Activated CD4-positive, alpha-beta T cell treated with anti-CD3 and anti-CD28 coated beads, Interleukin-2, Interleukin-4, amounts not matched to agents 100 ng/mL and 50 ng/mL, durations not matched to agents 16 hours and 8 hours (primary cell): Measurements from ENCODE around the gene GRK3.
"Not testable (repeated sequence)": the region's sequence is repeated elsewhere in the genome, so short reads cannot be mapped to it uniquely, and the experiment has no call there.

Experiments
- DNase-seq: peaks from one replicate; pipeline ENCODE4 v3.0.0-alpha.2; 2020; ENCODE audit warnings: low spot score

GRK3 gene

DNA sequence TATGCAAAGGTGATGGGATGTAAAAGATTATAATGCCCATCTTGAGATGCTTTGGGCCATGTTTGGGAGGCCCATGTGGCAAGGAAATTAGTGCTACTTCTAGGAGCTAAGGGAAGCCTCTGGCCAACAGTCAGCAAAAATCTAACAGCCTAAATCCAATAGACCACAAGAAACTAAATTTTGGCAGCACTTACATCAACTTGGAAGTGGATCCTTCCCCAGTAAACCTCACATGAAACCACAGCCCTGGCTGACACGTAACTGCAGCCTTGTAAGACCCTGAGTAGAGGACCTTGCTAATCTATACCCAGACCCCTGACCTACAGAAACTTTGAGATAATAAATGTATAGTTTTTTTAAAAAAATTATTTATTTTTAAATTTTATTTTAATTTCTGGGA, 13.1 kb upstream of the GRK3 start:
- DNase-seq = no peak

DNA sequence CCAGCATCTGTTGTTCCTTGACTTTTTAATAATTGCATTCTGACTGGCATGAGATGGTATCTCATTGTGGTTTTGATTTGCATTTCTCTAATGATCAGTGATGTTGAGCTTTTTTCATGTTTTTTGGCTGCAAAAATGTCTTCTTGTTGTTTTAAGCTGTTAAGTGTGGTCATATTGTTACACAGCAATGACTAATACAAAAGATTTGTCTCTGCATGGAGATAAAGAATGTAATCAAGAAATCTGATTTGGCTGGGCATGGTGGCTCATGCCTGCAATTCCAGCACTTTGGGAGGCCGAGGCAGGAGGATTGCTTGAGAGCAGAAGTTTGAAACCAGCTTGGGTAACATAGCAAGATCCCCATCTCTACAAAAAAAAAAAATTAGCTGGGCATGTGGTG, 12.1 kb upstream of the GRK3 start:
- DNase-seq = not testable (repeated sequence)

DNA sequence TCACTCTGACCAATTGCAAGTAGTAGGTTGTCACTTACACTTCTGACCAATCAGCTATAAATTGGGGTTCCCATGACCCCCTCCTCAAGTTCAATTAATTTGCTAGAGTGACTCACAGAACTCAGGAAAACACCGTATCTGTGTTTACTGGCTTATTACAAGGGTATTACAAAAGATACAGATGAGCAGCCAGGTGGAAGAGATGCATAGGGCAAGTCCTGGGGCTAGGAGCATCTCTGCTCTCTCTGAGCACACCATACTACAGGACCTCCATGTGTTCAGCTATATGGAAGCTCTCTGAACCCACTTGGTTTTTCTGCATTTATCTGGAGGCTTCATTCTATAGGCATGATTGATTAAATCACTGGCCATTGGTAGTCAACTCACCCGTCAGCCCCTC, 11.3 kb upstream of the GRK3 start:
- no peak for DNase-seq

DNA sequence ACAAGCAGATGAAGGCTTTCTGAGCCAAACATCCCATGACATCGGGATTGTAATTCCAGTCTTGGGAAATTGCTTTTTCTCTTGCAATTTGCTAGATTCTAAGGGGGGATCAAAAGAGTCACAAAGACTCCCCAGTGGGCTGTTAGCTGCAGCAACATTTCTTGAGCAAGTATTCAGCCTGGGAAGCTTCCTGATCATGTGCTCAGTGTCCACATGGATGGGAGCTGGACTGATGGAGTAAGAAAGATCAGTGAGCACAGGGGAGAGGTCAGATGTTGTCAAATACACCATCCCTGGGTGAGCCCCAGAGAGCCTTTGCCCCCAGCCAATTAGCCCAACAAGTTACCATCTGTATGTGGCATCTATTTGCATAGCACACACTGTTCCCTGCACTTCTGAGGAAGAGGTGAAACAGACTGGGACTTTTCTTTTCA, 10.2 kb upstream of the GRK3 start:
- DNase-seq = no peak

DNA sequence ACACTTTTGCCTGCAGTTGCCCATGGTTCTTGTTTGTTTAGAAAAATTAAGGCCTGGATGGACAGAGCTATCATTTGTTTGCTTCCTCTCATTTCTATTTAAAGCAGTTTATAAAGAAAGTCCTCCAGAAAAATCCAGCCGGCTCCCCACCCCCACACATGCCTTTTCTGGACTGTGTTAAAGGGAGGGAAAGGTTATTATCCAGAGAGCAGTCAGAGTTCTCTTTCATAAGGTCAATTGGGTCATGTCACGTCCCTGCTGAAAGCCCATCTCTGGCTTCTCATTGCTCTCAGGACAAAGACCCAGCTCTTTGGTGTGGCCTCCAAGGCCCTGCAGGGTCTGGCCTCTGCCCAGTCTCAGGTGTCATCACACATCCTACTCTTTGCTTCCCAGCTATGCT, 9.8 kb upstream of the GRK3 start:
- DNase-seq = no peak

DNA sequence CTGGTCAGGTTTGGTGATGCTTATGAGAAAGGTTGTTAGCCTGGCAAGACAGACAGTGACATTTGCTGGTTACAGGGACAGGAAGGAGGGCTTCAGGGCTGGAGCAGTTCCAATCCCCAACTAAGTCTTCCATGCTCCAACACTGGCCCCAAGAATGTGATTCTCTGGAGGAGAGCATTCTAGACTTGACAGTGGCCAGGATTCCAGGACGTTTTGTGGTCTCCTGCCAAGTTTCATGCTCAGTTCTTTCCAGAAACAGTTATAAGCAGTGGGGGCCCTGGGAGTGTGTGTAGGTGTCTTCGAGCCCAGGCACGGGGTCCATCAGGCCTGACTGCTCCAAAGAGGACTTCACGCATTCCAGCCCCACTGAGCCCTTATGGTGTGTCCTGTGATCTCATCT, 8.9 kb upstream of the GRK3 start:
- no peak for DNase-seq

DNA sequence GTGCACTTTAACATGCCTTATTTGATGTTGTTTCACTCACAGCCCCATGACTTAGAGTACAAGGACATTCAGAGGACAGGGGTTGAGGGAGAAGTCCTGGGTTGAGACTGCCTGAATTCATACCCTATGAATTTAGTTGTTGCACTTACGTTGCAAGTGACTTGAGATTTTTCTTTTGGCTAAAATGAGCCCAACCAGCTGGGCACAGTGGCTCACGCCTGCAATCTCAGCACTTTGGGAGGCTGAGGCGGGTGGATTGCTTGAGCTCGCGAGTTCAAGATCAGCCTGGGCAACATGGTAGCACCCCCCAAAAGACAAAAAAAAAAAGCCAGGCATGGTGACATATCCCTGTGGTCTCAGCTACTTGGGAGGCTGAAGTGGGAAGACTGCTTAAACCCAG, 7.3 kb upstream of the GRK3 start:
- no peak for DNase-seq

DNA sequence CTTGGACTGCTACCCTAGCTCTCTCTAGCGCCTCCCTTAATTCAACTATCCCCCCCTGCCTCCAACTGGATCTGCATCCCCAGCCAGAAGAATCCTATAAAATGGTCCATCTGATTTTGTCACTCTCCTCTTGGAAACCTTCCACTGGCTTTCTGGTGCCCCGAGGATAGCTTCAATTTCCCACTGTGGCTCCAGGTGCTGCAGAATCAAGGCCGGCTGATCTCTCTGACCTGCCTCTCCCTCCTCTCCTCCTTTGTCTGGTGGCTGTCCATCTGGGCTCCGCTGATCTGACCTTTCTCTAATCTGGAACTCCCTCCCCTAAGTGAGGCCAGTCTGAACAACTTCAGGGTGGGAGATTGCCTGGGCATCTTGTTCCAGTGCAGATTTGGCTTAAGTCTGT, 6.1 kb upstream of the GRK3 start:
- DNase-seq = no peak

DNA sequence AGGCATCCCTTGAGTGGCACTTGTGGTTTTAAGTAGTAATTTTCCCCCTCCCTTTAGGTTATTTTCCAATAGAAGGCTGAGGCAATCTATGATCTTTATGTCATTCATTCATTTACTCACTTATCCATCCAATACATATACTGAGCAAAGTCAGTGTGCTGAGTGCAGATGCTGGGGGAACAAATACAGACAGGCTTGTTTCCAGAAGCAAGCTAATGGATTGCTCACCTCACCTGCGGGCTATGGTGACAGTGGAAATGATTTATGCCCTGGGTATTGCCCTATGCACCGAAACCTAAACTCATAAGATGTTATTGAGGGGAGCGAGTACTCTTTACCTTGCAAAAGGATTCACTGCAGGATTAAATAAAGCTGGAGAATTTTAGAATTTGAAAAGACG, 4.6 kb upstream of the GRK3 start:
- DNase-seq = not testable (repeated sequence)

DNA sequence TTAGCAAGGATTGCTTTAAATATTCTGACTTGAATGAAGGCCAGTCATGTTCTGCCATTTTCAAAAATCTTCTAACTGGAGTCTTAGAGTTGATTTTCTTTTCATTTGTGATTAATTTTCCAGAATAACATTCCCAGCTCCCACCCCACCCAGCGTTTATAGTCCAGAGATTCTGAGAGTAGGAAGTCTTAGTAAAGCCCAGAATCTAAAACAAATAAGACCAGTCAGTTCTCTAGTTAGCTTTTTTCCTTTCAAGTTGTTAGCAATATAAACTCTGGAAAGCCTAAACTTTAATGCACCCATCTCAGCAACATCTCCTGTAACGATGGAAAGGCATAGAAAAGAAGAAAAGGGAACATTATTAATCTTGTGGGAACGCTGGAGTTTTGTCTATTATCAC, 3.3 kb upstream of the GRK3 start:
- not testable (repeated sequence) for DNase-seq

DNA sequence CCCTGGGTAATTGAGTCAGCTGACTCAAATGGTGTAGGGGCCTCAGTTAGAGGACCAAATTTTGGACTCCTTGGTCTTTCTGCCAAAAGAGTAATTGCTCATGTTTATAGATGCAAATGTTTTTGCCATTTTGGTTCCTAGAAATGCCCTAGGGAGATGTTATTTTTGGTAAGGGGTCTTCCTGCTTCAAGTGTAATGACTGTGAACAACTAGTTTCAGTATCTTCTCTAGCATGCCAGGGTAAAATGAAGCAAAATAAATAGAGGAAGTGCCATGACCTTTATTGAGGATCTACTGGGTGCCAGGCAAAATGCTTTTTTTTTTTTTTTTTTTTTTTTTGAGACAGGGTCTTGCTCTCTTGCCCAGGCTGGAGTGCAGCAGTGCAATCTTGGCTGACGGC, 2.5 kb upstream of the GRK3 start:
- DNase-seq = not testable (repeated sequence)

DNA sequence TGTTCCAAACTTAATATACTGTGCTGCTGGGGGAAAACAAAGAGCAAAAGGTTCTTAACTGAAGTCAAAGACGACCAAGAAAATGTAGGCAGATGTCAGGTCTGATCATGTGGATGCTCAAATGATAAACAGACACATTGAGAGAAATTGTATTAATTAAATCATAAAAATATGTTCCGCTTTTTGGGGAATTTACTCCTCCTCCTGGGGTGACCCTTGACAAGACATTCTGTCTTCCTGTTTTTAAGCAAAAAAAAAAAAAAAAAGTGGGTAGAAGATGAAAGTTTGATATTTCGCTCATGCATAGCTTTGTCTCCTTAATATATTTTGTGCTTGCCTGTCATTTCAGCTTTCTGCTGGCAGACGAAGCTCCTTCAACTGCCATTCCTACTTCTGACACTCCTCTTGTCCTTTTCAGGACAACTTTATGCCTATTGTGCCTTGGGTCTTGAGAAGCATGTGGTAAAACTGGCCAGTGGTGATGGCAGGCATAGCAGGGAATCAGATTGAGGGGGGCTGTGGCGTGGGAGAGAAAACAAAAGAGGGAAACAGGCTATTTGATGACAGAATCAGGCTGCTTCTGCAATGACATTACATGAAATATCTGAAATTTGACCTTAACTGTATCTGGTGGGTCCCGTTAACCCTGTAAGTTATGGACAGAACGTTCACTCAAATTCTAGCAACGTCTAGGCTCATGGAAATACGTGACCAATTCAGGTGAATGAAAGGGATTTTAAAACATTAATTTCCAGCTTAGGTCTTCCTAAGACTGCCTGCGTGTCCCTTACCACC, 1.3 kb upstream of the GRK3 start:
- not testable (repeated sequence) for DNase-seq

DNA sequence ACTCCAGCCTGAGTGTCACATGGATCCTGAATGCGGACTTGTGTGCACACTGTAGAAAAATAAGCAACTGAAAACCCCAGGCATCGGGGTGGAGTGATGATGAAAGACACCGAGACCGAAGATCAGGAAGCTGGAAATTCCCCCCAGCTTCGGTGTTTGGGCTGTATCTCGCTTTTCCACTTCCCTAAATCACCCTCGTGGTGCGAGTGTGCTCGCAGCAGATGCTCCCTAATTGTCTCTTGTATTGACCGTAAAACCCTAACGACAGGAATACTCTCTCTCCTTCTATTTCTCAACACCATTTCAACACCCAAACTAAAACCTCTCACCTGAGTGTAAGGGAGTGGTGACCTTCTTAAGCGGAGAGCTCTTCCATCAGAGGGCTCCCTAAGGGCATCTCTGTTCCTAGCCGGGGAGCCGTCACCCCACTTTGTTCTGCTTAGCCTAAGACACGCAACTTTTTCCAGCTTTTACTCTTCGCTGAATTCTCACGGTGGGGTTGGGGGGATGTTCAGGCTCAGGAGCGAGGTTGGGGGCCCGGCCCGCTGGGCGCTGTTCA, 635 bp upstream of the GRK3 start:
- DNase-seq = no peak

DNA sequence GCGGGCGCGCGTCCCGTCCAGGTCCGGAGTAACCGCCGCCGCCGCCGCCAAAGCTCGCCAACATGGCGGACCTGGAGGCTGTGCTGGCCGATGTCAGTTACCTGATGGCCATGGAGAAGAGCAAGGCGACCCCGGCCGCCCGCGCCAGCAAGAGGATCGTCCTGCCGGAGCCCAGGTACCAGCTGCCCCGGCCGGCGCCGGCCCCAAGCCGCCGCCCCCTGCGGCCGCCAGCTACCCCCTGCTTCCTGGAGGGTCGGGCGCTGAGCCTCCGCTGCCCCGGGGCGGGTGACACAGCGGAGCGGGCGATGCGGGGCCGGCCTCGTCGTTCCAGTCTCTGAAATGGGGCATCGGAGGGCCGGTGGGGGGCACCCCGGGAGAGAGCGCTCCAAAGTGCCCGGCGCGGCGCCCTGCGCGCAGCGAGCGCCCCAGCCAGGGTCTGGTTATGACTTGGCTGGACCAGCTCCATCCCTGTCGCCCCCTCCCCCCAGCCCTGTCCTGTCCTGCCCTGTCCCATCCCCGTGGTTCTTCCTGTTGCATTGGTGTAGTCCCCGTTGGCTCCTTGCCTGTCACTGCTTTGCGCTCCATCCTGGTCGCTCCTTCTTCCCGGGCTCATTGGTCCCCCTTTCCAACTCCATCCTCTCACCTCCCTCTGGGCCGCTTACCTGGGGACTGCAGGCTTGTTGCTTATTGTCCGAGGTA, 653 bp downstream of the GRK3 start:
- peak; percentile 24 for DNase-seq

DNA sequence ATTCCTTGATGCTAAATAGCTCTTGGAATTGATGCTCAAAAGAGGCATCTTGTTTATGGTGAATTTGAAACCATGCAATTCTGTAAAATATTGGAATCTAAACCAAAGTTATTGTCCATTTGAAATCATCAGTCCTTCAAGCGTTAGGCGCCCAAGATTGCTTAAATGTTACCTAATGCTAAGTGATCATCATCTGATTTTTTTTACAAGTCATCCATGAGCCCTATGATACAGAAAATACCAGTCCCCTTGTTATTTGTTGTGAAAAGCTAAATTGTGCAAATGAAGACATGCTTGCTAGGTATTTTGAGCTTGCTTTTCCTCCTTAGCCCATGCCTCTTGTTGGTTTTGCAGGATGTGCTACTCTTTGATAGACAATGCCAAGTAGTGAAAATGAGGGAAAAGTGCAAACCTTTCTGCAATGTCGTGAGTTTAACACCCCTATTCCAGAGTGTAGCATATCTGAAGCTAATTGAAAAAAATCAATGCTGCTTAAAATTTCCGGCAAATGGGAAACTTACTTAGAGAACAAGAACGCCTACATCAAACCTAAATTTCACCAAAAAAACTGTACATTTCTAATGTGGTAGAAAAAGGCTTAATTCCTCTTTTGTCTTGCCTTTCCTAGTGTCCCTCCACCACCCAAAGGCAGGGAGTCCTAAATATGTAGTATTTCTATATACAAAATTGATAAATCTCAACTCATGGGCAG, 1.9 kb downstream of the GRK3 start:
- no peak for DNase-seq

DNA sequence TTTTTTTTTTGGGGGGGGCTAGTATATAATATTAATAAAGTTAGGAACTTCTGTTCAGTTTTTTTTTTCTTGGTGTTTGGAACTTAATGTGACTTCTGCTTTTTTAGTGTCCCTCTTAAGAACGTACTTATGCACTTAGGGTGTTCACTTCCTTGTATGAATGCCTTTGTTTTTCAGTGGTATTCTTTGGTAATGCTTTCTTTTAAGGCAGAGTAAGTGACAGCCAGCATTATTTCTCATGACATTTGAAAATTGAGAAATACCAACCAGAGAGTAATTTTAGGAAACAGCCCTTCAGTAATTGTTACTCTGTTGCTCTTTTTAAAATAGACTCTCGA, 2.4 kb downstream of the GRK3 start:
- no peak for DNase-seq

DNA sequence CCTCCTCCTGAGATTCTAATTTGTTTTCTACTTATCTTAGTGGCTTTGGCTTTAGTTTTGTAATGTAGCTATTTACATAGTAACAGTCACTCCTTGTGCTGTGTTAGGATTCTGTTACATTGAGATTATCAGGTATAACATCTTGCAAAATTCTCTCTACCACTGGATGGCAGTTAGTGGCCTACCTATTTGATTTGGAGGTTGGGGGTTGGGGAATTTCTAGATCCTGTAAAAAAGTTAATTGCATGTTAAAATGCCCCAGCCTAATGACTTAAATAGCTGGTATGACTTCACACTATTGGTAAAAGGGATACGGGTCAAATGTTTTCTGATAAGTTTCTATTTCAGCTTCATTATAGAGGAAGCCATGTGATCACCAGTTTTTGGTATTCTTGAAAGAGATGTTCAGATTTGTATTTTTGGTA, 2.8 kb downstream of the GRK3 start:
- peak; percentile 25 for DNase-seq

DNA sequence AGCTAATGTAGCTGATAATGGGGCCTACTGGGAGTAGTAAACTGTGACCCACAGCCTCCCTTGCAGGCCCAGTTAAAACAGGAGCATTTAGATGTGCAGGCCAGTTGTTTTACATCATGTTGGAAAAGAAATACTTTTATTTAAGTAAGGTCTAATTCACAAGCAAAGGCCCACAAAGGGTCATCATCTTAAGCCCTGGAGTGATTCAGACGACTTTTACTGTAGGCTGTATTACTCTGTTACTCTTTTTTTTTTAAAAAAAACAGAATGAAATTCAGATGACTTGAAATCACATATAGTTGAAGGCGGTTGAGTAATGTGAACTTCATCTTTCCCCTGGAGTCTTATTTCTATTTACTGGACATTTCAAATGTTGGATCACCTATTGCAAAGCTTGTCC, 3.6 kb downstream of the GRK3 start:
- not testable (repeated sequence) for DNase-seq

DNA sequence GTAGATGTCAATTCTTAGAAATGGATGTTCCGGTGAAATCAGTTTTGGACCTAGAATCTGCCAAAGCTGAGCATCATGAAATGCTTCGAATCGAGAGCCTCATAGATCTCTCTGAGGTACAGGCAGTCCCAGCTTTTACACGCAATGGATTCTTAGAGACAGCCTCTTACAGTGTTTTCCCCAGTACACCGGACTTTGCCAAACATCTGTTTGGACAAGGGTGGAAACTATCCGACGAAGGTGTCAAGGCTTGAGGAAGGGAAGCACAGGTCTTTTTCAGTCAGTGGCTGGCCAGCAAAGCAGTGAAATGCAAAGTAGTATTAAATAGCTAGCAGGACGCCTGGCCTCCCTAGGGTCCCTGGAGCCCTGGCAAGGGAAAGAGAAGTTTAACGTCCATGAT, 4.9 kb downstream of the GRK3 start:
- no peak for DNase-seq

DNA sequence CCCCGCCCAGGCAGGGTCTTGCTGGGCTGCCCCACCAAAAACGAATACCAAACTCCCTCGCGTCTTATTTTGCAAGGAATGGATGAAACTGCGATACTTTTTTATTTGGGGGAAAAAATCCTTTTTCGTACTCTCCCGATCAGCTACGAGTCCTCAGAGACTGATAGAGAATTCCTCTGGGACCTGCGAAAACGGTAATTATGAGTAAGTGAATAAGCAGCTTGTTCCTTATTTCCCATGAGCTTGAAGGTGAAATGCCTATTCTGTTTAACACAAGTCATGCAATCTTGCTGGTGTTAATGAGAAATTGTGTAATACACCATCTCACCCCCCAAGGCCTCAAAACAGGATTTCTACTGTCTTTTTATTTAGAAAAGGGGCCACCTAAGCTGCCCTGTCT, 5.5 kb downstream of the GRK3 start:
- DNase-seq = no peak

DNA sequence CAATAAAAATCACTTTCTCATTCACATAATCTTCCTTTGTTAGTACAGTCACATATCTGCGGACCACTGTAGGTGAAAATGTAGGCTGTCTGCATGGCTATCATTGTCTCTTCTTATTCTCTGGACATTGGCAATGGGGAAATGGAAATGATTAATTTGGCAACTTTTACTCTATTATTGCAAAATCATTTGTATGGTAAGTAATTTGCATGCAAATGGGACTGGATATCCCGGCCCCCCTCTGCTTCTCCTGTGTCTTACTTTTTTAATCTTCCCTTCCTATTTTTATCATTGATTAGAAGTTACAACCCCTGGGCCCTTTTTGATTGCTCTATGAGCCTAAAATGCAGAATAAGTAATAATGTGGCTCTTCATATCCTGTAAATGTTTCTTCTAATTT, 6.0 kb downstream of the GRK3 start:
- no peak for DNase-seq

DNA sequence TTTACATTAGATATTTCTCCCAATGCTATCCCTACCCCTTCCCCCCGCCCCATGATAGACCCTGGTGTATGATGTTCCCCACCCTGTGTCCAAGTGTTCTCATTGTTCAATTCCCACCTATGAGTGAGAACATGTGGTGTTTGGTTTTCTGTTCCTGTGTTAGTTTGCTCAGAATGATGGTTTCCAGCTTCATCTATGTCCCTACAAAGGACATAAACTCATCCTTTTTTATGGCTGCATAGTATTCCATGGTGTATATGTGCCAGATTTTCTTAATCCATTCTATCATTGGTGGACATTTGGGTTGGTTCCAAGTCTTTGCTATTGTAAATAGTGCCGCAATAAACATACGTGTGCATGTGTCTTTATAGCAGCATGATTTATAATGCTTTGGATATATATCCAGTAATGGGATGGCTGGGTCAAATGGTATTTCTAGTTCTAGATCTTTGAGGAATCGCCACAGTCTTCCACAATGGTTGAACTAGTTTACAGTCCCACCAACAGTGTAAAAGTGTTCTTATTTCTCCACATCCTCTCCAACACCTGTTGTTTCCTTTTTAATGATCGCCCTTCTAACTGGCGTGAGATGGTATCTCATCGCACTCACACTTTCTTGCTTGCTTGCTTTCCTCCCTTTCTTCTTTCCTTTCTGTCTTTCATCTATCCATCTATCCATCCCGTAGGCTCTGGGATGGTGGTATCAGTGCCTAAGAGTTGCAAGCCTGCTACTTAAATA, 7.7 kb downstream of the GRK3 start:
- DNase-seq = not testable (repeated sequence)
